ENCODE data around the gene SPIB. TPM values are rescaled to one million over a fixed set of nuclear protein-coding genes. Genes with fewer than 3 reads are reported as not detected.

Gene SPIB
- total RNA-seq, 1 donor = not detected

DNA sequence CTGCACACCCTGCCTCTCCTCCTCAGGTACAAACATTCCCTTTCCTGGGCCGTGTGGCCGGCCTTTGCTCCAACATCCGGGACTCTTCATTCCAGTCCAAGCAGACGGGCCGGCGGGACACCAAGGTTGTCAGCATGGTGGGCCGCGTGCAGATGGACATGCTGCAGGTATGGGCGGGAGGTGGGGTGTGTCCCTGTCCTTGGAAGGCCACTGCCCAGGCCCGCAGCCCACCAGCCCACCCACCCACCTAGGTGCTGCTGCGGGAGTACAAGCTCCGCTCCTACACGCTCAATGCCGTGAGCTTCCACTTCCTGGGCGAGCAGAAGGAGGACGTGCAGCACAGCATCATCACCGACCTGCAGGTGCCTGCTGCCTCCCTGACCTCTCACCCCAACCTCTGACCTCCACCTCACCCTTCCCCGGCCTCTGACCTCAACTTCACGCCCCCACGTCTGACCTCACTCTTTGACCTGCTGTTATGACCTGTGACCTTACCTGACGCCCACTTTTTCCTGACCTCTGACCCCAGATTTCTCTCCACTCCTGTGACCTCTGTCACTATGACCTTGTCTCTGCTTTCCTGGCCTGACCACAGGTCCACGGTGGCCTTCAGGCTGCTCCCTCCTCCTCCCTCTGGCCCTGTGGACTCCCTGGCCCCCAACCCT is 12.4 kb upstream of the SPIB start:
- DNase-seq (ENCODE audit: low read depth) = no peak
- no peak overlapping the region for H3K4me3 ChIP-seq (ENCODE audit: low read depth, low read length)
- TF ChIP-seq, protein P1, sequence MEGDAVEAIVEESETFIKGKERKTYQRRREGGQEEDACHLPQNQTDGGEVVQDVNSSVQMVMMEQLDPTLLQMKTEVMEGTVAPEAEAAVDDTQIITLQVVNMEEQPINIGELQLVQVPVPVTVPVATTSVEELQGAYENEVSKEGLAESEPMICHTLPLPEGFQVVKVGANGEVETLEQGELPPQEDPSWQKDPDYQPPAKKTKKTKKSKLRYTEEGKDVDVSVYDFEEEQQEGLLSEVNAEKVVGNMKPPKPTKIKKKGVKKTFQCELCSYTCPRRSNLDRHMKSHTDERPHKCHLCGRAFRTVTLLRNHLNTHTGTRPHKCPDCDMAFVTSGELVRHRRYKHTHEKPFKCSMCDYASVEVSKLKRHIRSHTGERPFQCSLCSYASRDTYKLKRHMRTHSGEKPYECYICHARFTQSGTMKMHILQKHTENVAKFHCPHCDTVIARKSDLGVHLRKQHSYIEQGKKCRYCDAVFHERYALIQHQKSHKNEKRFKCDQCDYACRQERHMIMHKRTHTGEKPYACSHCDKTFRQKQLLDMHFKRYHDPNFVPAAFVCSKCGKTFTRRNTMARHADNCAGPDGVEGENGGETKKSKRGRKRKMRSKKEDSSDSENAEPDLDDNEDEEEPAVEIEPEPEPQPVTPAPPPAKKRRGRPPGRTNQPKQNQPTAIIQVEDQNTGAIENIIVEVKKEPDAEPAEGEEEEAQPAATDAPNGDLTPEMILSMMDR (IDR thresholded peaks at IDR 0.05; ENCODE audit: insufficient read depth, low read depth, low read length) = no peak

DNA sequence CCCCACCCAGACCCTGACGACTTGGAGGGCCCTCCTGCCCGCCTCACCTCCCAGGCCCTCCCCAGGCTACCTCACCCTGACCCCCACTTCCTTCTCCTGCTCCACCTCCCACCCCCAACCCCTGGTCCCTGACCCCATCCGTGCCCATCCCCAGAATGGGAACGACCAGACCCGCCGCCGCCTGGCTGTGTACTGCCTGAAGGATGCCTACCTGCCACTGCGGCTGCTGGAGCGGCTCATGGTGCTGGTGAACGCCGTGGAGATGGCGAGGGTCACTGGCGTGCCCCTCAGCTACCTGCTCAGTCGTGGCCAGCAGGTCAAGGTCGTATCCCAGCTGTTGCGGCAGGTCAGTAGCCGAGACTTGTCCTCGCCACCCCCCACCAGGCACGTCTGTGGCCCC is 11.9 kb upstream of the SPIB start:
- DNase-seq (ENCODE audit: low read depth) = no peak
- H3K4me3 ChIP-seq (ENCODE audit: low read depth, low read length) = no peak overlapping the region
- TF ChIP-seq, protein P1 (IDR thresholded peaks at IDR 0.05; ENCODE audit: insufficient read depth, low read depth, low read length) = no peak

DNA sequence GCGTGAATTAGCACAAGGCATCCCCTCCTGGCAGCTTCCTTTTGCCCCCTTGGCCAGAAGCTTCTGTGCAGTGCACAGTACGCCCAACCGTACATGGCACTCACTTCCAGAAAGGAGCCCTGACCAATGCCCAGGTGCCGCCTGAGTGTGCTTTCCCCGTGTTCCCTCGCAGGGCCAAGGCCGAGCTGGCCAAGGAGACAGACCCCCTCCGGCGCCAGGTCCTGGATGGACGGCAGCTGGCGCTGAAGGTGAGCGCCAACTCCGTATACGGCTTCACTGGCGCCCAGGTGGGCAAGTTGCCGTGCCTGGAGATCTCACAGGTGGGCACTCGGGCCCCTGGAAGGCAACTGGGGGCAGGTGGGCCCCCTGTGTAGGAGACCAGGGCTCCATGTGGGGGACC is 9.4 kb upstream of the SPIB start:
- no peak overlapping the region for H3K4me3 ChIP-seq (ENCODE audit: low read depth, low read length)
- no peak for DNase-seq (ENCODE audit: low read depth)
- TF ChIP-seq, protein P1 (IDR thresholded peaks at IDR 0.05; ENCODE audit: insufficient read depth, low read depth, low read length) = no peak

DNA sequence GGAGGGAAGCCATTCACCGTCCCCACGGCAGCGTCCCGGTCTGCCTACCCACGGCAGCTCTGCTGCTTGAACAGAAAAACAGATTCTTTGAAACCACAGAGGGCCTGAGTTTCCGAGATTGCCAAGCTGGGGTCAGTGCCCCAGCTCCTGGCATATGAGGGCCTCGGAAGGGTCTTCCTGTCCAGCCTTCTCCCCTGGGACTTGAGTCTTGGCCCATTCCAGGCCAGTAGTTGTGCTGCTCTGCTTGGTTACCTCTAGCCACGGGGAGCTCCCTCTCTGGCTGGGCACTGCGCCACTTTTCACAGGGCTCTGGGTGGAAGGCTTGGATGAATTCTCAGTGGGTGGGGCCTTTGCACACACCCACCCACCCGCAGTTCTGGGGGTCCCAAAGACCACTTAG is 8.6 kb upstream of the SPIB start:
- DNase-seq (ENCODE audit: low read depth) = no peak
- TF ChIP-seq, protein P1 (IDR thresholded peaks at IDR 0.05; ENCODE audit: insufficient read depth, low read depth, low read length) = no peak
- H3K4me3 ChIP-seq (ENCODE audit: low read depth, low read length) = no peak overlapping the region

DNA sequence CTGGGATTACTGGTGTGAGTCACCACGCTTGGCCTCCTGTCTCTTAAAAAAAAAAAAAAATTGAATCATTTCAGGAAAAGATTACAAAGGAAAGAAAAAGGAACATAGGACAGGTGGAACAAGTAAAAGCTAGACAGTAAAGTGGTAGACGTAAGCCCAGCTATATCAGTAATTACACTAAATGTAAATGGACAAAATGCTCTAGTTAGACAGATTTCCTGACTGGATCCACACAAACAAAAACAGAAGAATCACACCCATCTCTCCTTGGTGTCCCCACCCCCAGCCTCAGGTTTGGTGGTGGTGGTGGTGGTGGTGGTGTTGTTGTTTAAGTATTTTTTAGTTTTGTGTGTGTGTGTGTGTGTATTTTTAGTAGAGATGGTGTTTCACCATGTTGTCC is 6.3 kb upstream of the SPIB start:
- DNase-seq (ENCODE audit: low read depth) = no peak
- H3K4me3 ChIP-seq (ENCODE audit: low read depth, low read length) = no peak overlapping the region
- TF ChIP-seq, protein P1 (IDR thresholded peaks at IDR 0.05; ENCODE audit: insufficient read depth, low read depth, low read length) = no peak

DNA sequence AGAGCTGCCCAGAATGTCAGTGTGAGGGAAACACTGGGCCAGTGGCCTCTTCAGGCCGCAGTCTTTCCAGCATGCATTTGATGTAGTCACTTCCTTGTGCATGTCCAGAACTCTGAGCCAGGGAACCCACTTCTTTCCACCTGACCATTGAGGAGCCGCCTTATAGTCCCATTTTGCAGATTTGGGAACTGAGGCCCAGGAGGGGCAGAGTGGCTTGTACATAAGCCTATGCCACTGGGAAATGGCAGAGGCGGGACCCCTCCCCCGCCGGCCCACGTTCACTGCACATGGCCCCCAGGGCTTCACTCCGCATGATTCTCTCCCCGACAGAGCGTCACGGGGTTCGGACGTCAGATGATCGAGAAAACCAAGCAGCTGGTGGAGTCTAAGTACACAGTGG is 5.6 kb upstream of the SPIB start:
- TF ChIP-seq, protein P1 (IDR thresholded peaks at IDR 0.05; ENCODE audit: insufficient read depth, low read depth, low read length) = no peak
- no peak for DNase-seq (ENCODE audit: low read depth)
- no peak overlapping the region for H3K4me3 ChIP-seq (ENCODE audit: low read depth, low read length)

DNA sequence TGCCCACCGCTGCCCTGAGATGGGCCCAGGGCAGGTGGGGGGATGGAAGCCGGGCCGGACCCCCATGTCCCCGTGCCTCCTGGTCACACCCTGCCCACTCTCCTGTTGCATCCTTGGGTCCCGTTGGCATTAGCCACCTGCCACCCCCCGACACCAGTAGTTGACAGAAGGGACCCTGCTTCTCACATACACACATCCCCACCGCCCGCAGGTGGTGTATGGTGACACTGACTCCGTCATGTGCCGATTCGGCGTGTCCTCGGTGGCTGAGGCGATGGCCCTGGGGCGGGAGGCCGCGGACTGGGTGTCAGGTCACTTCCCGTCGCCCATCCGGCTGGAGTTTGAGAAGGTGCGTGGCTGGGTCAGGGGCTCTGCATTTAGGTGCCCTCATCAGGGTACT is 5.2 kb upstream of the SPIB start:
- no peak for DNase-seq (ENCODE audit: low read depth)
- H3K4me3 ChIP-seq (ENCODE audit: low read depth, low read length) = no peak overlapping the region
- TF ChIP-seq, protein P1 (IDR thresholded peaks at IDR 0.05; ENCODE audit: insufficient read depth, low read depth, low read length) = no peak

Data from fibroblast of villous mesenchyme (primary cell).